HepG2 (cell line): ENCODE data around the gene U2AF2. TPM values are rescaled to one million over a fixed set of nuclear protein-coding genes. Genes with fewer than 3 reads are reported as not detected.

ENCODE experiments used
- CBX2 ChIP-seq, 2 experiments: fragments of 200-600 bp in 1 of 2; sonication (generic); formaldehyde crosslinking in 1 of 2; IDR thresholded peaks; 2 replicates each; pipeline versions ENCODE4 v1.7.0 to v1.8.1; 2018 to 2022; ENCODE audit warnings: low read depth in 2 of 2, low read length in 1 of 2, mild to moderate bottlenecking in 1 of 2, missing genetic modification reagents in 1 of 2
- CREM ChIP-seq, 2 experiments: sonication (generic) in 1 of 2; formaldehyde crosslinking in 1 of 2; IDR thresholded peaks; 2 replicates each; pipeline versions ENCODE4 v1.4.0 to v1.6.1; 2016 to 2020; ENCODE audit warnings: antibody characterized with exemption in 1 of 2, mild to moderate bottlenecking in 1 of 2, missing genetic modification reagents in 1 of 2
- HNF4G ChIP-seq, 2 experiments: sonication (generic) in 1 of 2; formaldehyde crosslinking in 1 of 2; IDR thresholded peaks; 2 replicates each; pipeline versions ENCODE4 v1.4.0 to v1.6.1; 2011 to 2020; ENCODE audit warnings: borderline replicate concordance in 2 of 2, low read depth in 2 of 2, mild to moderate bottlenecking in 2 of 2, low read length in 1 of 2, missing genetic modification reagents in 1 of 2, moderate library complexity in 1 of 2
- KDM2A ChIP-seq: sonication (generic); formaldehyde crosslinking; IDR thresholded peaks from 2 replicates; pipeline ENCODE4 v1.4.0; 2020; ENCODE audit warnings: low read depth, missing genetic modification reagents, borderline replicate concordance
- KLF16 ChIP-seq, 2 experiments: sonication (generic) in 1 of 2; formaldehyde crosslinking in 1 of 2; IDR thresholded peaks; 2 replicates each; pipeline versions ENCODE4 v1.6.1 to v1.8.0; 2016 to 2023; ENCODE audit warnings: missing genetic modification reagents in 2 of 2, missing compliant biosample characterization in 1 of 2
- SP2 ChIP-seq: sonication (generic); formaldehyde crosslinking; IDR thresholded peaks from 2 replicates; pipeline ENCODE4 v1.5.1; 2020; ENCODE audit warnings: mild to moderate bottlenecking, missing genetic modification reagents
- THAP9 ChIP-seq: sonication (generic); formaldehyde crosslinking; IDR thresholded peaks from 2 replicates; pipeline ENCODE4; 2020; ENCODE audit warnings: missing genetic modification reagents, mild to moderate bottlenecking, borderline replicate concordance
- USF2 ChIP-seq, 2 experiments: sonication (generic) in 1 of 2; formaldehyde crosslinking in 1 of 2; IDR thresholded peaks; 2 replicates each; pipeline versions ENCODE4 v1.5.1 to v1.6.1; 2011 to 2020; ENCODE audit warnings: borderline replicate concordance in 1 of 2, low read depth in 1 of 2, low read length in 1 of 2, mild to moderate bottlenecking in 1 of 2, missing genetic modification reagents in 1 of 2, moderate library complexity in 1 of 2
- ZFP1 ChIP-seq: IDR thresholded peaks from 2 replicates; pipeline ENCODE4 v1.6.1; 2016
- ZFP82 ChIP-seq: sonication (generic); formaldehyde crosslinking; IDR thresholded peaks from 2 replicates; pipeline ENCODE4 v1.5.1; 2020; ENCODE audit warnings: mild to moderate bottlenecking, missing genetic modification reagents, borderline replicate concordance
- ZIK1 ChIP-seq: sonication (generic); formaldehyde crosslinking; IDR thresholded peaks from 2 replicates; pipeline ENCODE4 v1.5.0; 2020; ENCODE audit warnings: mild to moderate bottlenecking, low read depth, missing genetic modification reagents, borderline replicate concordance
- ZNF318 ChIP-seq: sonication (generic); formaldehyde crosslinking; IDR thresholded peaks from 2 replicates; pipeline ENCODE4 v1.4.0; 2020; ENCODE audit warnings: mild to moderate bottlenecking, missing genetic modification reagents
- polyA plus RNA-seq, 8 experiments: library from polyadenylated mRNA; depleted of rRNA in 3 of 8; stranded (reverse) in 7 of 8; unstranded in 1 of 8; fragments of >200 nt; fragmentation: Illumina TruSeq in 4 of 8; extraction: Trizol in 4 of 8; gene quantifications; 2 replicates each; pipeline versions ENCODE4 v1.2.1 to v1.2.3, GENCODE V29; 2011 to 2016; ENCODE audit warnings: low read depth in 4 of 8, missing spikeins in 1 of 8, mixed read lengths in 1 of 8; ENCODE audit not compliant: insufficient read depth in 1 of 8
- total RNA-seq, 5 experiments: library from RNA; depleted of rRNA; stranded (reverse); fragments of >200 nt; fragmentation: Illumina TruSeq; extraction: Trizol; gene quantifications; 2 replicates each; pipeline ENCODE4 v1.2.3, GENCODE V29; 2016; ENCODE audit warnings: low read depth in 1 of 5

Gene U2AF2
- total and polyA plus RNA-seq, 2 of the 13 experiments (the other 11 are each of a cell fraction or from before 2014, with no cell fraction given), result 84.3 to 124 TPM

- TF ChIP-seq ZNF318 (CRISPR knock-in tag) (no peak), KLF16 (CRISPR knock-in tag; IDR thresholded peaks at IDR 0.05) (peak in 1 of 2 experiments; percentile 39; a peak in 1 of 4 replicates), THAP9 (CRISPR knock-in tag) (no peak; the same call in 1 of the 2 replicates), KDM2A (CRISPR knock-in tag) (peak; percentile 45; the same call in 1 of the 2 replicates), USF2 (IDR thresholded peaks at IDR 0.05; ENCODE audit: low read depth, low read length) (no peak), USF2 (CRISPR knock-in tag; IDR thresholded peaks at IDR 0.05; ENCODE audit: borderline replicate concordance) (no peak), ZFP82 (CRISPR knock-in tag) (0 out of 2 replicates have a peak, but pooled peaks have one; percentile 63), CREM (IDR thresholded peaks at IDR 0.05) (peak; percentile 33; the same call in 1 of the 2 replicates), CREM (CRISPR knock-in tag; IDR thresholded peaks at IDR 0.05) (no peak), CBX2 (IDR thresholded peaks at IDR 0.05; ENCODE audit: low read depth, low read length) (no peak), CBX2 (CRISPR knock-in tag; IDR thresholded peaks at IDR 0.05; ENCODE audit: low read depth) (no peak), HNF4G (IDR thresholded peaks at IDR 0.05; ENCODE audit: borderline replicate concordance, low read depth, low read length) (peak; percentile 85), HNF4G (CRISPR knock-in tag; IDR thresholded peaks at IDR 0.05; ENCODE audit: borderline replicate concordance, low read depth) (peak; percentile 63; the same call in 1 of the 2 replicates), SP2 (CRISPR knock-in tag) (no peak), ZFP1 (CRISPR knock-in tag) (peak; percentile 46; the same call in 1 of the 2 replicates), ZIK1 (CRISPR knock-in tag) (no peak; the same call in 1 of the 2 replicates)
Measured at GRCh38 chr19:55683449-55684261, 28.8 kb downstream of the U2AF2 start (continued).
